Suprapubic skin (tissue), 4 donors: ENCODE results near the gene ANXA2R. TPM values are rescaled to one million over a fixed set of nuclear protein-coding genes. Genes with fewer than 3 reads are reported as not detected.

Experiments
- DNase-seq, 2 donors: peaks; one replicate each; pipeline ENCODE4 v3.0.0-alpha.2; 2019; ENCODE audit warnings: low spot score in 2 of 2
- H3K27ac ChIP-seq: fragments of 200-600 bp; sonication (generic); one replicate; pipeline ENCODE4 v1.5.1; 2019
- H3K27me3 ChIP-seq: fragments of 200-600 bp; sonication (generic); one replicate; pipeline ENCODE4 v1.5.1; 2019
- H3K36me3 ChIP-seq: fragments of 200-600 bp; sonication (generic); one replicate; pipeline ENCODE4 v1.5.1; 2019
- H3K4me1 ChIP-seq: fragments of 200-600 bp; sonication (generic); one replicate; pipeline ENCODE4 v1.5.1; 2019
- H3K4me3 ChIP-seq: fragments of 200-600 bp; sonication (generic); one replicate; pipeline ENCODE4 v1.5.1; 2019; ENCODE audit warnings: mild to moderate bottlenecking
- H3K9me3 ChIP-seq: fragments of 200-600 bp; sonication (generic); one replicate; pipeline ENCODE4 v1.5.1; 2019
- EP300 ChIP-seq: sonication (generic); formaldehyde crosslinking; IDR thresholded peaks from one replicate; pipeline ENCODE4 v1.6.1; 2017; ENCODE audit warnings: antibody characterized with exemption
- POLR2A ChIP-seq, 2 donors: fragments of 450-650 bp; IDR thresholded peaks; one replicate each; pipeline ENCODE4 v1.6.1; 2017; ENCODE audit warnings: antibody characterized with exemption in 2 of 2, mild to moderate bottlenecking in 2 of 2, moderate library complexity in 2 of 2
- POLR2AphosphoS5 ChIP-seq, 3 donors: sonication (generic); formaldehyde crosslinking; IDR thresholded peaks; one replicate each; pipeline ENCODE4 v1.6.1; 2017; ENCODE audit warnings: antibody characterized with exemption in 3 of 3
- WGBS: methylation state at CpG from one replicate; pipeline ENCODE4 v1.1.5; 2018; 5-methylcytosine and 5-hydroxymethylcytosine counted together
- total RNA-seq, 4 donors: library from RNA; depleted of rRNA; stranded (reverse); fragments of >200 nt; gene quantifications; one replicate each; pipeline ENCODE4 v1.1.0, GENCODE V29; 2016
- TF ChIP-seq, protein P1 (sequence below), 2 donors: fragments of 200-600 bp in 1 of 2; fragments of 450-650 bp in 1 of 2; sonication (generic) in 1 of 2; IDR thresholded peaks; one replicate each; pipeline ENCODE4 v1.5.1; 2016 to 2019; ENCODE audit warnings: antibody characterized with exemption in 2 of 2, mild to moderate bottlenecking in 1 of 2, moderate library complexity in 1 of 2

Gene ANXA2R
- total RNA-seq, 4 donors from 2014 or later: 0.39 to 3.1 (median 0.89) TPM; not detected in 1

DNA sequence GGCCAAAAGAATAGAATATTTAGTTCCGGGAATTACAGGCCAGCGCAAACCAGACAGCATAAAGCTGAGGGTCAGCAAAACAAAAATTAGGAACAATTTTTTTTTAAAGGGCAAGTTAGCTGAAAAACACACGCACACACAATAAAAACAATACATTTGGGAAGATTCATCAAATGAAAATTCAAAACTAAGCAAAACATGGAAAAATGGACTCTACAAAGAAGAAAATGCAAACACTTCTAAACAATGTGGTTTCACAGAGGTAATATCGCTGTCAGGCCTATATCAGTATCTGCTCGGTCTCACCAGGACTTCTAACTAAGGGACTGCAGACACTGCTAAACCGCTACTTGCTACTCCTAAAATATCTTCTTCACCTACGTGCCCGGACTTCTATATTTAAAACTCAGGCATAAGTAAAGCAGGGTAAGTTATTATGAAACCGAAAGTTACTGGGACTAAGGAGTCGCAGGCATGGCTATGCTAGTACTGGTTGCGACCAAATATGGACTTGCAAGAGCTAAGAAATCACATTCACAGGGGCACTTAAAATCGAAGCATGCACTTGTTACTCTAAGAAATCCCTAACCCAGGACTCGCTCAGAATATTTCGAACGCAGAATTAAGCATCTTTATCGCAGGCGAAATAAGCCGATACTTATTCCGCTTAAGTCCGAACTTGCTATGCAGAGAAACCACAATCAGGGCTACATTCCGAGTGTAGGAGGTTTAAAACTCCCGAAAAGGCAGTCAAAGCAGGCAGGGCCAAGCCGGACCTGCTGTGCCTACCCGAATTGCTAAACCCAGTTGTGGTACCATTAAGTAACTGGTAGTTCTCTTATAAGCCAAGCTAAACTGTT lies 2.3 kb downstream of the ANXA2R start:
- DNase-seq: no peak
- no peaks in the 10 kb centered on the region for H3K36me3 ChIP-seq
- H3K4me1 ChIP-seq: peaks cover 50% of the 10 kb centered on the region
- peaks cover 79% of the 10 kb centered on the region for H3K27me3 ChIP-seq
- H3K27ac ChIP-seq: peak overlapping the region; percentile 48
- H3K9me3 ChIP-seq: no peaks in the 10 kb centered on the region
- TF ChIP-seq POLR2A (IDR thresholded peaks at IDR 0.05) (no peak), EP300 (no peak), POLR2AphosphoS5 (IDR thresholded peaks at IDR 0.05) (no peak)
- TF ChIP-seq, protein P1, sequence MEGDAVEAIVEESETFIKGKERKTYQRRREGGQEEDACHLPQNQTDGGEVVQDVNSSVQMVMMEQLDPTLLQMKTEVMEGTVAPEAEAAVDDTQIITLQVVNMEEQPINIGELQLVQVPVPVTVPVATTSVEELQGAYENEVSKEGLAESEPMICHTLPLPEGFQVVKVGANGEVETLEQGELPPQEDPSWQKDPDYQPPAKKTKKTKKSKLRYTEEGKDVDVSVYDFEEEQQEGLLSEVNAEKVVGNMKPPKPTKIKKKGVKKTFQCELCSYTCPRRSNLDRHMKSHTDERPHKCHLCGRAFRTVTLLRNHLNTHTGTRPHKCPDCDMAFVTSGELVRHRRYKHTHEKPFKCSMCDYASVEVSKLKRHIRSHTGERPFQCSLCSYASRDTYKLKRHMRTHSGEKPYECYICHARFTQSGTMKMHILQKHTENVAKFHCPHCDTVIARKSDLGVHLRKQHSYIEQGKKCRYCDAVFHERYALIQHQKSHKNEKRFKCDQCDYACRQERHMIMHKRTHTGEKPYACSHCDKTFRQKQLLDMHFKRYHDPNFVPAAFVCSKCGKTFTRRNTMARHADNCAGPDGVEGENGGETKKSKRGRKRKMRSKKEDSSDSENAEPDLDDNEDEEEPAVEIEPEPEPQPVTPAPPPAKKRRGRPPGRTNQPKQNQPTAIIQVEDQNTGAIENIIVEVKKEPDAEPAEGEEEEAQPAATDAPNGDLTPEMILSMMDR (IDR thresholded peaks at IDR 0.05): no peak
- peak overlapping the region; percentile 42 for H3K4me3 ChIP-seq
- WGBS: 34% methylated on average over 24 of the region's 24 CpGs

DNA sequence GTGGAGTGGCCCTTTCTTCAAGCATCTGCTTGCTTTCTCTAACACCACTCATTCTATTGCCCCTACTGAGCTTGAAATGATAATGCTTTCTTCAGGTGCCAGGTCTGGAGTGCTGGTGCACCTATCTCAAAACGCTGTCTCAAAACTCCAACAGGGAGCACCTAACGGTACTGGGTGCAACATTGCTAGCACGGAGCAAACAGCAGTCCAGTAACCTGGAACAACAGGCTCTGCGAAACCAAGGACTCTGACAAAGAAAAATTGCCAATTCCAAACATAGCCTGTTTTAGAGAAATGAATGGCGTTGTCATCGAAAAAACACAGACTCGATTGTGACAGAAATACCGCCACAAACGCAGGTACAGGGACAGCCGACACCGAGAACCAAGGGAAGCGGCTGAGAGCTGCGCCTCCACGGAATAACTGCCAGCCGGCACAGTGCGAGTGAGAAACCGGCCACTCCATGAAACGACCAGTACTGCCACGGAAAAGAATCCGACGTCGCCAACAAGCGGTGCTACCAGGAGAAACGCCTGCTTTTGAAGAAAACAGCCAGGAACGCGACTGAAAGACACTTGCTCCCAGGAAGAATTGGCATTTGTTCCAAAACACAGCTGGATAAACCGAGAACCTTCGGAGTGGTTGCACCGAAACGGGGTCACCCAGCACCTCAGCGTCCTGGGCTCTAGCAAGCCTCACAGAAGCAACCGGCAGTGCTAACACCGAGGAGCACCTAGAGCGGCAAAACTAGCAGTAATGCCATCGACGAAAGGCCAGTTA lies 3.1 kb downstream of the ANXA2R start:
- no peak for TF ChIP-seq EP300
- no peak for TF ChIP-seq POLR2A (IDR thresholded peaks at IDR 0.05)
- H3K4me3 ChIP-seq: peak overlapping the region; percentile 42
- H3K4me1 ChIP-seq: peaks cover 42% of the 10 kb centered on the region
- H3K9me3 ChIP-seq: no peaks in the 10 kb centered on the region
- no peaks in the 10 kb centered on the region for H3K36me3 ChIP-seq
- peak overlapping the region; percentile 48 for H3K27ac ChIP-seq
- DNase-seq: no peak
- H3K27me3 ChIP-seq: peaks cover 72% of the 10 kb centered on the region
- 48% methylated on average over 36 of the region's 36 CpGs for WGBS

DNA sequence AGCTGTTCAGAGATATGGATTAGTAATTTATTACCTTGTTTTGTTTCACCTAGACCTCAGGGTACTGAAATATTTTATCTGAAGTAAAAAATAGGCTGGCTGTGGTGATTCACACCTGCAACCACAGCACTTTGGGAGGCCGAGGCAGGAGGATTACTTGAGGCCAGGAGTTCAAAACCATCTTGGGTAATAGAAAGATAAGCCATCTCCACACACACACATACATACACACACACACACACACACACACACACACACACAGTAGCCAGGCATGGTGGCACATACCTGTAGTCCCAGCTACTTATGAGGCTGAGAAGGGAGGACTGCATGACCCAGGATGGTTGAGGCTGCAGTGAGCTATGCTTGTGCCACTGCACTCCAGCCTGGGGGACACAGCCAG lies 3.7 kb downstream of the ANXA2R start:
- TF ChIP-seq POLR2A (IDR thresholded peaks at IDR 0.05) (no peak), EP300 (no peak), POLR2AphosphoS5 (IDR thresholded peaks at IDR 0.05) (no peak)
- TF ChIP-seq, protein P1 (IDR thresholded peaks at IDR 0.05): no peak
- WGBS: 71% methylated on average over 1 of the region's 1 CpG
- Histone ChIP-seq H3K4me3 (no peak overlapping the region), H3K9me3 (no peaks in the 10 kb centered on the region), H3K27me3 (peaks cover 72% of the 10 kb centered on the region), H3K36me3 (no peaks in the 10 kb centered on the region), H3K4me1 (peaks cover 36% of the 10 kb centered on the region), H3K27ac (no peak overlapping the region)
- DNase-seq: no peak

DNA sequence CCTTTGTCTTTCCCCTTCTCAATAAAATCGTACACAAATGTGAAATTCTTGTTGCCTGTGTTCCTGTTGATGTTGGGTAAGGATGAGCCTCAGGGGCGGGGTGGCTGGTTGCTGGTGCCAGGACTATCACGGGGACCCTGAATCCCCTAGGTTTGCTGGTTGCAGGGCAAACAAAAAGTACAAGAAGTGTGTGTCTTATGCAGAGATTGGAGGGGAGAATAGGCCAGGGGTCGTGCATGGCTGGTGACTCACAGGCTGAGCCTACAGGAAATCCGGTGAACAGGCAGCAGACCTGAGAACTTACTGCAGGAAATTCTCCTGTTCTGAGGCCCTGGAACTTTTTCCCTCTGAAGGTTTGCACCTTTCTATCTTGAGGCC lies 5.5 kb downstream of the ANXA2R start:
- 59% methylated on average over 5 of the region's 5 CpGs for WGBS
- no peak overlapping the region for H3K4me3 ChIP-seq
- no peak for DNase-seq
- peaks cover 56% of the 10 kb centered on the region for H3K27me3 ChIP-seq
- H3K36me3 ChIP-seq: no peaks in the 10 kb centered on the region
- no peak overlapping the region for H3K27ac ChIP-seq
- peaks cover 21% of the 10 kb centered on the region for H3K4me1 ChIP-seq
- H3K9me3 ChIP-seq: no peaks in the 10 kb centered on the region
- no peak for TF ChIP-seq POLR2A (IDR thresholded peaks at IDR 0.05)
- no peak for TF ChIP-seq POLR2AphosphoS5 (IDR thresholded peaks at IDR 0.05)
- TF ChIP-seq EP300: no peak
- TF ChIP-seq, protein P1 (IDR thresholded peaks at IDR 0.05): no peak

DNA sequence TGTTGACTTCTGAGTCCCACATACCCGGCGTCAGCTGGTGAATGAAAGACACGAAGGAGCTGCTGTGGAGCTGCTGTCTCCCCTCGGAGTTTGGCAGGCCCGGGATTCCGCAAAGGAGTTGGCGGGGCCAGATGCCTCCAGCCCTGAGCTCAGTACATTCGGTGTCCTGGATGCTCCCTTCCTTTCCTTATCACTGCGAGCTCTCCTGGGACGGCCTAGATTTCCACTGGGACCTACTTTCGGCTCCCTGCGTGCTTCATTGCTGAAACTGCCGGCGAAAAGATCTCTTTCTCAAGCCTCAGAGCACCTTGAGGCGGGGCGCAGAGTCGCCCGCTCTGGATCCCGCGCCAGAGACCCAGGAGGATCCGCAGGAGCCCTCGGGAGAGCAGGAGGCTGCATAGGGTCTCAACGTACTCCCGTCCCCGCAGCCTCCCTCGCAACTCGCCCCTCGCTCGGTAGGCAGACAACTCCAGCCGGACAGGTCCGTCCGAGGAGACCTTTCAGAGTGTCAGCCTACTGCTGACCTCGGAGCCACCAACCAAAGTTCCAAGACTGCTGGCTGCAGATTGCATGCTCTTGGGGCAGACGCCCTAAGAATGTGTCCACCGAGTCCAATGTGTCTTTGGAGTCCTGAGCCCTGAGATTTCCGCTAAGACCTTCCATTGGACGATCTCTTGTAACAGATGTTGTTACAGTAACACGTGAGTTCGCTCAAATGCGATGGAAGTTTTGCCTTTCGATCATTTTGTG lies 6.1 kb downstream of the ANXA2R start:
- Histone ChIP-seq H3K4me3 (peak overlapping the region; percentile 22), H3K27me3 (peaks cover 52% of the 10 kb centered on the region), H3K9me3 (no peaks in the 10 kb centered on the region), H3K27ac (peak overlapping the region; percentile 31), H3K36me3 (no peaks in the 10 kb centered on the region), H3K4me1 (peaks cover 18% of the 10 kb centered on the region)
- TF ChIP-seq, protein P1 (IDR thresholded peaks at IDR 0.05): no peak
- no peak for TF ChIP-seq POLR2AphosphoS5 (IDR thresholded peaks at IDR 0.05)
- TF ChIP-seq EP300: no peak
- no peak for TF ChIP-seq POLR2A (IDR thresholded peaks at IDR 0.05)
- WGBS: 63% methylated on average over 36 of the region's 41 CpGs
- DNase-seq: no peak
